GM19351 (cell line): ENCODE data around the gene DCXR.

Experiments used
- ATAC-seq: cut with Tn5 transposase; IDR thresholded peaks from one replicate; pipeline ENCODE4 v1.9.1; 2021; ENCODE audit warnings: mild to moderate bottlenecking, moderate library complexity; ENCODE audit not compliant: unreplicated experiment

DCXR gene

DNA sequence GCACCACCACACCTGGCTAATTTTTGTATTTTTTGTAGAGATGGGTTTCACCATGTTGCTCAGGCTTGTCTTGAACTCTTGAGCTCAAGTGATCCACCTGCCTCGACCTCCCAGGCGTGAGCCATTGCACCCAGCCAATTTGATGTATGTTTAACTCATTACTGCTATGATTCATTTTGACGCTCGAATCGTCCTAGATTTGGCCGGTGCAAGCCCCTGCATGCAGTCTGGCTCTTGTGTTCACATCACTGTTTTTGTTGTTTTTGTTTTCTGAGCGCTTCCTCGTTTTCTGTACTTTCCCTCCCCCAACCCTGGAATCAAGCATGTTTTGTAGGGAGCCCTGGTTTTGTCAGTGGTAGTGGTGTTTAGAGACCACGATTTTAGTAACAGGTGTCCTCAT, 35.9 kb upstream of the DCXR start:
- ATAC-seq = no peak

DNA sequence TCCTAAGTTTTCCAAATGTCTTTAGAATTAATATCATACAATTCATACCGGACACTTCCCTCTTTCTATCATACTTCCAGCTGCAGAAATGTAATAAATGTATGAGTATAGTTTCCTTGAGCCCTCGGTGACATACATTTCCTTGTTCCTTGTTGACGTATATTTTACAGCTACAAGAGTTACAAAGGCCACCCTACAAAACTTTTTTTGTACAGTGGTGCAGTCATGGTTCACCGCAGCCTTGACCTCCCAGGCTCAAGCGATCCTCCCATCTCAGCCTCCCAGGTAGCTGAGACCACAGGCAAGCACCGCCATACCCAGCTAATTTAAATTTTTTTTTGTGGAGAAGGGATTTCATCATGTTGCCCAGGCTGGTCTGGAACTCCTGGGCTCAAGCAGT, 35.3 kb upstream of the DCXR start:
- ATAC-seq = no peak

DNA sequence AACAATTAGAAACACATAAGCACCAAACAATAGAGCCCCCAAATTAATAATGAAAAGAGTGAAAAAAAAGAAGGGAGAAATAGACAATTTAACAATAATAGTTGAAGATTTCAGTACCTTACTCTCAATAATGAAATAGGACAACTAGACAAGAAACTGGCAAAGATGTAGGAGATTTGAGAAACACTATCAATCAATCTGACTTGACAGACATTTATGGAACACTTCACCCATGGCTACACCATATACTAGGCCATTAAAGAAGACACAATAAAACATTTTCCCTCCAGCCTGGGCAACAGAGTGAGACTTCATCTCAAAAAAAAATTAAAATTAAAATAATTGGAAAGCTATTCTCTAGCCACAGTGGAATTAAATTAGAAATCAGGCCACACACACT, 33.1 kb upstream of the DCXR start:
- no peak for ATAC-seq

DNA sequence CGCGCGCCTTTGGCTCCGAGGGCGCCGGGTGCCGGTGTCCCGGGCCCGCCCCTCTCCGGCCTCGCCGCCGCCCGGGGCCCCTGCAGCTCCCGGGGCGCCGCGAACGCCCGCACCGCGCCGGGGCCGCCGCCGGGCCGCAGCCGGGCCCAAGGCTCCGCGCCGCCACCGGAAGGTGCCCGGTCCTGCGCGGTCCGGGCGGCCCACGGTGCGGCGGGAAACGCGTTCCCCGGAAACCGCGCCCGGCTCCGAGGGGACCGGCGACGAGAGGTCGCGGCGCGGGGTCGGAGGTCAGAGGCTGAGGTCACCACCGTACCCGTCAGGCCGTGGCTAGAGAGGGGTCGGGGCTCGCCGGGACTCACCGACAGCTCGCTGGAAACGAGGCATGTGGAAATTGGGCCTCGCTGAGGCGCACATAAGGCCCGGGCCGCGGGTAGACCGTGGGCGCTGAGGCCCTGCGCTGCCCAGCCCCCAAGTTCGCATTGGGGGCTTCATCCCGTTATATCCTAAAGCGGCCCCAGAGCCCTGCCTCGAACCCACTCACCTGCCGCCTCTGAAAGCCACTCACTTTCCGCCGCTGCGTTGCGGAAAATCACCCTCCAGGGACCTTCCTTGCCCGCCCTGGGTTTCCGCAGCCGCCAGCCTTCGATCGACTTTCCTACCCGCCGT, 28.3 kb upstream of the DCXR start, which contains the start of gene DUS1L:
Gene DUS1L (minus strand): TSS at position 167 of the 666 bp plus-strand sequence. CDS start 745 bp downstream, outside the sequence.
- peak; percentile 53 for ATAC-seq

DNA sequence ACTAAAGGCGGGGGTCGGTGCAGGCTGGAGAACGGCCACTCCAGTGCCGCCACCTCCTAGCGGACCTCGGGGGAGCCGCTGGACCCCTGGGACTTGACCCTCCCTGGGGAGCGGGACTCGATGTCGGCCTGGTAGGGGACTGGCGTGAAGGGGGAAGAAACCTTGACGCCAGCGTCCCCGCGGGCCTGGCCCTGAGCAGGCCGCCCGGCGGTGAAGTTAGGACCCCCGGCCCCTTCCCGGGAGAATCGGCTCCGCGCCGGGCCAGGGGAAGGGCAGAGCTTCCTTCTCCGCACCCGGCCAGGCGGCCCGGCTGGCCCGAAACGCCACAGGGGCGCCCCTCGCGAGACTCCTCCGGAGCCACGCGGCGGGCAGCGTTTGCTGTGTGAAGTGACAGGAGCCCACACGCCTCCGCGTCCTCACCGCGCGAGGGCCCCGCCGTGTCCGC, 27.7 kb upstream of the DCXR start:
- peak; percentile 28 for ATAC-seq

DNA sequence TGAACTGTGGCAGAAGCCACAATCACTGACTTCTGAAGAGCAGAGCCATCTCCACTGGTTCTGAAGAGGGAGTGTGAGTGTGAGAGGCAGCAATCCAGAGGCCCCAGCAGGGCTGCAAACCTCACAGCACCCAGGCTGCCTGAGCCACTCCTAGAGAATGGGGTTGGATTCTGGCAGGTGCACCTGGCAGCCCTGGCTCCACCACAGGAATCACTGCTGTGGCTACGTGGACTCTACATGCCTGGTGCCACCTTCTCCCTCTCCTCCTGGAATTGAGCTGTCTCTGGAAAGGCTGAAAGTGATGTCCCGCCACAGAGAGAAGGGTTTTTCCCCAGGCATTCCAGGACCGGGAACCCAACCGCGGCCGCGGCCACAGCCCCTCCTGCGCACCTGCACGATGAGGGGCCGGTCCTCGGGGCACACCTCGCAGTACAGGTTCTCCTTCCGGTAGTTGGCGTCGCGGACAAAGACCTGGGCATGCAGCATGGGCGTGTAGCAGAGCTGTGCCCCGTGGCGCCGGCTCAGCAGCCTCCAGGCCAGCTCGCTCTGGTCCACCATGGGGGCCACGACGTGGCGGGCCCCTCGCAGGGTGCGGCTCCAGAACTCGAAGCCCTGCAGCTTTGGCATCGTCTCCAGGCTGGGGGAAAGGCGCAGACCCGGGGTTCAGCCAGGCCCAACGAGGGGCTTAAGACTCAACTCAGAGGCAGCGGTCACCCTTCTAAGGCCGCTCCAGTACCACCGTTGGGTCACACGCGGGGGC, 27.1 kb upstream of the DCXR start:
- ATAC-seq = no peak

DNA sequence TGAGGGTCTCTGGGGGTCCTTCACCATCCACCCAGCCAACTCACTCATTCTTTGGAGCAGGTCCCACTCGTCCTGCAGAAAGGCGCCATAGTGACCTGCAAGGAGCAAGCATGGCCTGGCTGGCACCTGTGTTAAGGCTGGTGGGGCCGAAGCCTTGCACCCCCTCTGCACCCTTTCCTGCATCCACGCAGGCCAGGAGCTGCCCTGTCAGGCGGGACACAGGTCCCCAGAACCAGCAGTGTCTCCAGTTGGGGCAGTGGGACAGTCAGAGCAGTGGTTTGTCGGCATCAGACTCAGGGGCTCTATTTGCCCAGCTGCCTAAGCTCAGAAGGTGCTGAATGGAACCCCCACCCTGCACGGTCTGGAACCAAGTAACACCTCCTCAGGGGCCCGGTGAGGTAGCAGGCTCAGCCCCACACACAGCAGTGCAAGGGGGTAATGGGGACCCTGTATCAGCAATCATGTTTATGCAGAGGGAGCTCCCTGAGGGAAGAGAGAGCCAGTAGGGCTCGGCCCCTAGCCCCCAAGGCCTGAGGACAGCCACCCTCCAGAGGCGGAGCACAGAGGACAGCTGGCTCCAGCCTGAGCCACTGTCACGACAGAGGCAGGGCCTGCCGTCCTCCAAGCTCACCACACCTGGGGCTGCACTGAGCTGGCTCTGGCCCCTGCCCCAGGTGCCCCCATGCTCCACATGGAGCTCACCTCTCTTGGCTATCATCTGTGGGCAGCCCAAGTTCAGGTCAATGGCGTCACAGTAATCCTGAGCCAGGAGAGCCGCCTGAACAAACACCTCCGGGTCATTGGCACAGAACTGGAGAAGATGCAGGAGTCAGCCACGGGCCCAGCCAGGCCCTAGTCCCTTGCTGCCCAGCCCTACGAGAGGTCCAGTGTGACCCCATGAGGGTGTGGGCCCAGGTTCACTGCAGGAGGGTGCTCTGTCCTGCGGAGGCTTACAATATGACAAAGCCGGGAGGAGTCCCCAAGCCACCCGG, 26.2 kb upstream of the DCXR start:
- ATAC-seq = no peak

DNA sequence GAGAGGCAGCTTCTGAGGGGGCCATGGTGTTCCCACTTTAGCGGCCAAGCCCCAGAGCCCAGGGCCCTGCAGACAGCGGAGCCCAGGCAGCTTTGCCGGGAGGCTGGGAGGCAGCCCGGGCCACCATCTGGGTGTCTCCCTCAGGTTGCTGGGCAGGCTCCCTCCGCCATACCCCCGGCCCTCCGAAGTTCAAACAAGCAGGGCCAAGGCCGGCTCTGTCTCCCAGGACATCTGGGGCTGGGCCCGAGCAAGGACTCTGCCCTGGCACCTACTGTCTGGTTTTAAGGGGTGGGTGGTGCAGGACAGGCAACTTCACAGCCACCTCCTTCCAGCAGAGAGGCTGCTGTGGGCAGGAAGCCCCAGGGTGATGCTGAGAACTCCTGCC, 25.5 kb upstream of the DCXR start:
- no peak for ATAC-seq

DNA sequence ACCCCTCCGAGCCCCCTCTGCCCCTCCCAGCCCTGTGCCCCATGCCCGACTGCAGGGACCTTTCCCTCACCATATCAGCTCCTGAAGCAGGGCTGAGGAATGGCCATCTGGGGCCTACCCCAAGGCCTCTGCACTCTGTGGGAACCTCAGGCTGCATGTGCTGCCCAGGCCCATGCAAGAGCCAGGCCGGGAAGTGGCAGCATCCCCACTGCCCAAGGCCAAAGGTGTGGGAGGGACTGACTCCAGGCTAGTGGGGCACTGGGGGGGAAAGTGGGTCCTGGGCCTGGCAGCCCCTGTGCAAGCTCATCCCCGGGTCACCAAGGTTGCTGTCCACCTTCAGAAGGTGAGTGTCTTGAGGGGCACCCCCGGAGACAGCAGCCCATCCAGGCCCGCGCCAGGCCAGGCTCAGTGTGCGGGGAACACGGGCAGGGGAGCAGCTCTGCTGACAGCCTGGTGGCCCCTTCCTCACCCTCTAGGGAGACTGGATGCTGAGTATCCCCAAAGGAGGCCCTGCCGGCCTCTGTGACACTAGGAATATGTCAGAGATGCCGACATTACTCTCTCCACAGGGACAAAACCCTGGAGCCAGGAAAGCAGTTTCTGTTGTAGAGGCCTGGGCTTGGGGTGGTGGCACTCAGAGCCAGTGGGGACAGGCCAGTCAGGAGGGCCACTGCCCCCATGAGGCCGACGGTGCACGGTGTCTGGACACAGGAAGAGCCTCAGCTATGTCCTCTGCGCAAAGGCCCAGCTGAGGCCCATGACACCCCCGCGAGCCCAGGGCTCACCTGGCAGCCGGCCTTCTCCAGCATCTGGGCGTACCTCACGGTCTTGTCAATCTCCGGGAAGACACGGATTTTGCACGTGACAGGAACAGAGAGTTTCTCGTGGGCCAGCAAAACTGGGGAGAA, 24.8 kb upstream of the DCXR start:
- ATAC-seq = no peak

DNA sequence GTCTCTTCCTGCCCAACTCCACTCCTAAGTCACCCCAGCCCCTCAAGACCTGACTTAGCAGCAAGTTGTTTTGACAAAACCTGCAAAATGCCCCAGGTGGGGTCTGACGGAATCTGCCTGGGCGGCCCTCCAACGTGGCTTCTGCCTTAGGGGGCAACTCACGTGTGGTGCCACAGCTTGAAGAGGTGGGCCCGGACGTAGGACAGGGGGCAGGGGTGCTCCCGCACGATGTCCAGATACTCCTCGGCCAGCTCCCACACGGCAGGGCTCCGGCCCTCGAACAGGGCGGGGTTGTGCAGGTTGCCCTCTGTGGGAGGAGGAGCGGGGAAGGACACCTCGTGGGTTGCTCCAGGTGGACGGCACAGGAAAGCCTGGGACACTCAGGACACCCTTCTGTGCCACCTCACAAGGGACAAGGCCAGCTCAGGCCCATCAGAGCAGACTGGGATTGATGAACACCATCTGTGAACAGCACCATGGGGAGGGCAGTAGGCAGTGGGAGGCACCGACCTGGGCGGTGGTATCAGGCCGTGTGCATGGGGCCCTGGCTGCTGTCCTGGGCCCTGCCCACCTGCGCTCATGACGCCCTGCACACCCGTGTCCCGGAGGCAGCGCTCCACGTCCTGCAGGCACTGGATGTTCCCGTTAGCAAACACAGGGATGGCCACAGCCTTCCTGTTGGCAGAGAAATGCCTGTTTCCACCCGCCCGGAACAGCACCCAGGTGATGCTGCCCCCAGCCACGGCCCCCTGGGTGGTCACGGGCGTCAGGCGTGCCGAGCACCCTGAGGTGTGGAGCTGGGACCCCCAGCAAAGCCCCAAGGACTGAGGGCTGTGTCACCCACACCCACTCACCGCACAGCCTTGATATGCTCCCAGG, 23.8 kb upstream of the DCXR start:
- ATAC-seq = no peak

DNA sequence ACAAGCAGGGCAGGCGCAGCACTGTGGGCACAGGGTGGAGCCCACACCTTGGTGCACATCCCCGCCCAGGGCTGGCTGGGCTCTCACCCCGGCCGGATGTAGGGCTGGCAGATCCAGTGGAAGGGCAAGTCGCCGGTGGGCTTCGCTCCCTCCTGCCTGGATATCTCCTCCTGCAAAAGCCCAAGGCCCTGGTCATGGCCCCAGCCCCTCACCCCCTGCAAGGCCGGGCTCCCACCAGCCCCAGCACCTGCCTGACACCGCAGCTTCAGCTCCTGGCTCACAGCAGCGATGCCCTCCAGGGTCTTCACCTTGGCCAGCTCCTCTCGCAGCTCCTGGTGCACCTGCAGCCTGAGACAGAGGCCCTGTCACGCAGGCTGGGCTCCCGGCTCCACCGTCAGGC, 23.1 kb upstream of the DCXR start:
- ATAC-seq = no peak

DNA sequence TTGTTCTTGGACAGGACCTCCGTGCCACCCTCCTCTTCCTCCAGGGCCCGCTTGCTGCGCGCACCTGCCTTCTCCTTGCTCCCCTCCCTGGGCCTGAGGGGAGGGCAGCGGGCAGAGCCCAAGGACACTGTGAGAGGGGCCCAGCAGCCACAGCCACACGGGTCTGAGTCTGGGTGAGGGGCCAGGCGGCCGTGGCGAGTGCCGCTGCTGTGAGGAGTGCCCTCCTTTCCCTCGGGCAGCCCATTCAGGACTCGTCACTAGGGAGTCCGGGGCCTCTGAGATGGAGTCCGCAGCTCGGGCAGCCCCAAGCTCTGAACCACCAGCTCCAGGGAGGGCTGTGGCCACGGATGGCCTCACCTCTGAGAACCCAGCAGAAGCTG, 22.5 kb upstream of the DCXR start:
- ATAC-seq = no peak

DNA sequence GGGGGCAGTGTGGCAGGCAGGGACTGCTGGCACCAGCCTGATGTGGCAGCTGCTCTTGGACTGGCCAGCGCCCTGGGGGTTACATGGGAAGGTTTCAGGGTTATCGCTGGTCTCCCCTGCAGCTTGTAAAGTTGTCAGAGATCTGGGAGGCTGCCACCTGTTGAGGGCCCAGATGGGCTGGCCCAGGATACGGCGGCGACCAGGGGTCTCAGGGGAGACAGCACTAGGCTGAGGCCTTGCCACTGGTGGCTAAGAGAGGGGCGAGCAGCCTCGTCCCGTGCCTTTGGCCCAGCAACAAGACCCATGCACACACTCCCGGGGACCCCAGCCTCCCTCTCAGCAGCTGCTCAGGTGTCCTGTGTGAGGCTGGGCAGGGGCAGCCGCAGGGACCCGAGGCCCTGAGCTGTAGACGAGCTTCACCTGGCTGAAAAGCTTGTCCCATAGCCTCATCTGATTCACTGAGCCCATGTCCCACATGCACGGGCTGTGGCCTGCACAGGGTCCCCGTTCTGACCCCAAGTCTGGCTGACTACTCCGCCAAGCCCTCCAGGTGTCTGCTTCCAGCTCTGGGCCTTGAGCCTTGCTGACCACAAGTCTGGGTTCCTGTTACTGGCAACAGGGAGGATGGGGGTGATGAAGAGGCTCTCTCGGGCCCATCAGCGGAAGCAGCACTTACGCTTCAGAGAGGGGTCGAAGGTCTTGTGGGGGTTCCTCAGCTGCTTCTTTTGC, 21.9 kb upstream of the DCXR start:
- ATAC-seq = no peak

DNA sequence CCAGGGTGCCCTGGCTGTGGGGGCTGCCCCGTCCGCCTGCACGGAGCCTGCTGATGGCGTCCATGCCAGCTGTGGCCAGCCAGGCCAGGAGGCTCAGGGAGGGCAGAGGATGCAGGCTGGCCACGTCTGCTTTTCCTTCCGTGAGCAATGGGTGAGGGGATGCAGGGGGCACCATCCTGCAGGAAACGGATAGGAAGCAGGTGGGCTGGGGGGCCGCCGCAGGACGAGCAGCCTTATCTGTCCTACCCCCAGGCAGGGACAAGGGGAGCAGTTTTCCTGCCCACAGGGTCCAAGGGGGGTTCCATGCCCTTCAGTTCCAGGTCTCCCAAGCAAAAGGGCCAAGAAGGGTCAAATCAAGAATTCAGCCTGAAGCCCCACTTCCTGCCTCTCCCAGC, 21.4 kb upstream of the DCXR start:
- no peak for ATAC-seq

DNA sequence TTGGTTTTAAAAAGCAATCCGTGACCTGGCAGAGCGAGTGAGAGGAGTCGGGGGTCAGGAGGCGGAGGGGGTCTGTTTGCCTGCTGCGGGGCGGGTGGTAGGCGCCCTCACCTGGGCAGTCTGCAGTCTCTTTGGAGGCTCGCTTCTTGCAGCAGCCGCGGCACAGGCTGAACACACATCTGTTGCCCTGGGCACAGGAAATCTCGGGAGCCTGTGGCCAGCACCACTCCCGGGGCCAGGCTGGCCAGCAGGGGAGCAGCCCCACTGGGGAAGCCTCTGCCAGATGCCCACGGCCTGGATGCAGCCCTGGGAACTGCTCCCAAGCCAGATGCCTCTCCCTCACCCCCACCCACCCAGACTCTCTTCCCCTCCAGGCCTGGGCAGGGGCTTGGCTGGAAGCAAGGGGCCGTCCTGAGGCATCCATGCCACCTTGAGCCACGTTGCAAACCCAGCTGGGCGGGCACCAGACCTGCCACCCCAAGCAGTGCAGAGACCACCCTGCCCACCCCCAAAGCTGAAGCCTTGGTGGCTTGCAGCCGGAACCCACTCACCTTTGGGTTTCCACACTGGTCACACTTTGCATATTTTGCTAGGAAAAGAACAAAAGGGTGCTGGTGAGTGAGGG, 20.8 kb upstream of the DCXR start:
- no peak for ATAC-seq

DNA sequence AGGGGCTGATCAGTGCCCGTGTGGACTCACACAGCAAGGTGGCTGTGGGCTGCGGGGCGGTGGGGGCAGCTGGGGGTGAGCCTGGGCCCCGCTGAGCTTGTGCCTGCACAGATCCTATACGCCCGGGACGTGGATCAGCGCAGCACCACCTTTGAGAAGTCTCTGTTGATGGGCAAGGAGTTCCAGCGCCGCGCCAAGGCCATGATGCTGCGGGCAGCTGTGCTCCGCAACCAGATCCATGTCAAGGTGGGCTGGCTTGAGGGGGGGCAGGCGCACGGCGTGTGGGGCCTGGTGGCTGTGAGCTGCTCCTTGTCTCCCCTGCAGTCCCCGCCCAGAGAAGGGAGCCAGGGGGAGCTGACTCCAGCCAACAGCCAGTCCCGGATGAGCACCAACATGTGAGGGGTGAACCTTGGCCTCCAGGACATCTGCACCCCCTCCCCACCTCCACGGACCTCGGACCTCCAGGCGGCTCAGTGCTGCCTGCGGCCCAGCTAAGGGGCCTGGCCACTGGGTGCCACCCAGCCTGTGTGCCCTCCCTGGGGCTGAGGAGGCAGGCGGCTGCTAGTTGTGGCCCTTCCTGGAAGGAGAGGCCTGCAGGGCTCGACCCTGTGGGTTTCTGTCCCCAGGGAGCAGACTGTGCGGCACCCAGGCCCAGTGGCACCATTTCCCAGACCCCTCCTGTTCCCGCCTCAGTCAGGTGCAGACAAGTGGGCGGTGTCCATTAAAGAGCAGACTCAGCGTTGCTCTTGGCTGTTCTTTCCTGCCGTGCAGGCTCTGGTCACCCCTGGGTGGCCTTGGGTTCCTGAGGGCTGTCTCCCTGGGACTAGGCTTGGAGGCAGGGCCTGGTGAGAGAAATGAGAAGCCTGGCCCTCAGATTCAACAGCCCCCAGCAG, 19.5 kb upstream of the DCXR start:
- no peak for ATAC-seq
